ENCODE results near the gene TARDBP.

TARDBP gene

GRCh38 chr1:11051781-11052511 lies 39.5 kb downstream of the TARDBP start:
- Histone ChIP-seq H3K9me3 (ENCODE audit: control insufficient read depth, insufficient read depth, low read length) (no peaks in the 10 kb centered on the region), H3K4me2 (ENCODE audit: low read length) (peak overlapping the region; percentile 6; the same call in 1 of the 2 replicates), H3K27me3 (ENCODE audit: control insufficient read depth, low read length) (no peaks in the 10 kb centered on the region), H3K79me2 (ENCODE audit: control insufficient read depth, low read length) (no peaks in the 10 kb centered on the region; the same call in 1 of the 2 replicates), H3K4me1 (ENCODE audit: control insufficient read depth, low read length) (peaks cover 8% of the 10 kb centered on the region), H4K20me1 (ENCODE audit: control insufficient read depth, insufficient read depth, low read depth, low read length) (0 out of 2 replicates have a peak, but pooled peaks cover 3% of the 10 kb centered on the region), H3K27ac (ENCODE audit: low read depth, low read length) (no peak overlapping the region), H3F3A (ENCODE audit: control insufficient read depth, insufficient read depth) (peaks cover 5% of the 10 kb centered on the region; the same call in 1 of the 2 replicates), H3K4me3 (ENCODE audit: low read length) (no peak overlapping the region), H3K36me3 (ENCODE audit: control insufficient read depth, low read length) (peaks cover 20% of the 10 kb centered on the region), H3K9me2 (replicated peaks; ENCODE audit: control insufficient read depth, low read length) (no peaks in the 10 kb centered on the region)
- TF ChIP-seq, protein P1, sequence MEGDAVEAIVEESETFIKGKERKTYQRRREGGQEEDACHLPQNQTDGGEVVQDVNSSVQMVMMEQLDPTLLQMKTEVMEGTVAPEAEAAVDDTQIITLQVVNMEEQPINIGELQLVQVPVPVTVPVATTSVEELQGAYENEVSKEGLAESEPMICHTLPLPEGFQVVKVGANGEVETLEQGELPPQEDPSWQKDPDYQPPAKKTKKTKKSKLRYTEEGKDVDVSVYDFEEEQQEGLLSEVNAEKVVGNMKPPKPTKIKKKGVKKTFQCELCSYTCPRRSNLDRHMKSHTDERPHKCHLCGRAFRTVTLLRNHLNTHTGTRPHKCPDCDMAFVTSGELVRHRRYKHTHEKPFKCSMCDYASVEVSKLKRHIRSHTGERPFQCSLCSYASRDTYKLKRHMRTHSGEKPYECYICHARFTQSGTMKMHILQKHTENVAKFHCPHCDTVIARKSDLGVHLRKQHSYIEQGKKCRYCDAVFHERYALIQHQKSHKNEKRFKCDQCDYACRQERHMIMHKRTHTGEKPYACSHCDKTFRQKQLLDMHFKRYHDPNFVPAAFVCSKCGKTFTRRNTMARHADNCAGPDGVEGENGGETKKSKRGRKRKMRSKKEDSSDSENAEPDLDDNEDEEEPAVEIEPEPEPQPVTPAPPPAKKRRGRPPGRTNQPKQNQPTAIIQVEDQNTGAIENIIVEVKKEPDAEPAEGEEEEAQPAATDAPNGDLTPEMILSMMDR (IDR thresholded peaks at IDR 0.05; ENCODE audit: low read depth, low read length, poor library complexity, severe bottlenecking) = no peak
- TF ChIP-seq EZH2phosphoT487 (IDR thresholded peaks at IDR 0.05; ENCODE audit: borderline replicate concordance, low read length) = no peak

GRCh38 chr1:11052839-11053757 lies 40.6 kb downstream of the TARDBP start:
- H3K79me2 ChIP-seq (ENCODE audit: control insufficient read depth, low read length) = peaks cover 8% of the 10 kb centered on the region
- no peak for TF ChIP-seq EZH2phosphoT487 (IDR thresholded peaks at IDR 0.05; ENCODE audit: borderline replicate concordance, low read length)
- TF ChIP-seq, protein P1 (IDR thresholded peaks at IDR 0.05; ENCODE audit: low read depth, low read length, poor library complexity, severe bottlenecking) = no peak
- peaks cover 11% of the 10 kb centered on the region for H3K4me1 ChIP-seq (ENCODE audit: control insufficient read depth, low read length)
- no peak overlapping the region for H3K4me2 ChIP-seq (ENCODE audit: low read length)
- no peak overlapping the region for H3K27ac ChIP-seq (ENCODE audit: low read depth, low read length)
- H3K36me3 ChIP-seq (ENCODE audit: control insufficient read depth, low read length) = peaks cover 32% of the 10 kb centered on the region
- H3K27me3 ChIP-seq (ENCODE audit: control insufficient read depth, low read length) = no peaks in the 10 kb centered on the region
- no peaks in the 10 kb centered on the region for H3K9me2 ChIP-seq (replicated peaks; ENCODE audit: control insufficient read depth, low read length)
- no peak overlapping the region for H3K4me3 ChIP-seq (ENCODE audit: low read length)
- 0 out of 2 replicates have a peak, but pooled peaks cover 3% of the 10 kb centered on the region for H4K20me1 ChIP-seq (ENCODE audit: control insufficient read depth, insufficient read depth, low read depth, low read length)
- peaks cover 8% of the 10 kb centered on the region; the same call in 1 of the 2 replicates for H3F3A ChIP-seq (ENCODE audit: control insufficient read depth, insufficient read depth)
- no peaks in the 10 kb centered on the region for H3K9me3 ChIP-seq (ENCODE audit: control insufficient read depth, insufficient read depth, low read length)

DNA sequence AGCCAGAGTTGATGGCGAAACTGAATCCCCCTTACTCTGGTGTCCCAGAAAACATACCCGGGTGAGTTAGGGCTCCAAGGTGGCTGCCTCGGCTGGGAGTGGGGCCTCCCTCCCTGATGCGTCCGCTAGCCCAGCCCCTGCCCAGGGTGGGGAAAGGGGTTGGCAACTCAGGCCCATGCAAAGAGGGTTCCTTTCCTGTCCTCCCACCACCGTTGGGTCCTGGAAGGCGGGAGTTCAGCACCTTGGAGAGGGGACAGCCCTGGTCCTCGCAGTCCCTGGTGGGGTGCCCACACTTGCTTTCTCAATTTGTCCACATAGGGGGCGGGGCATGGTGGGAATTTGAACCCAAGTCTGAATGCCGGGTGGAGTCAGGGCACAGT lies 41.3 kb downstream of the TARDBP start:
- Histone ChIP-seq H3K4me2 (ENCODE audit: low read length) (no peak overlapping the region), H3K9me3 (ENCODE audit: control insufficient read depth, insufficient read depth, low read length) (no peaks in the 10 kb centered on the region), H3K4me1 (ENCODE audit: control insufficient read depth, low read length) (peaks cover 18% of the 10 kb centered on the region), H3F3A (ENCODE audit: control insufficient read depth, insufficient read depth) (peaks cover 8% of the 10 kb centered on the region; the same call in 1 of the 2 replicates), H4K20me1 (ENCODE audit: control insufficient read depth, insufficient read depth, low read depth, low read length) (0 out of 2 replicates have a peak, but pooled peaks cover 3% of the 10 kb centered on the region), H3K36me3 (ENCODE audit: control insufficient read depth, low read length) (peaks cover 37% of the 10 kb centered on the region), H3K27me3 (ENCODE audit: control insufficient read depth, low read length) (no peaks in the 10 kb centered on the region), H3K79me2 (ENCODE audit: control insufficient read depth, low read length) (peaks cover 14% of the 10 kb centered on the region), H3K27ac (ENCODE audit: low read depth, low read length) (no peak overlapping the region), H3K4me3 (ENCODE audit: low read length) (no peak overlapping the region), H3K9me2 (replicated peaks; ENCODE audit: control insufficient read depth, low read length) (no peaks in the 10 kb centered on the region)
- TF ChIP-seq, protein P1 (IDR thresholded peaks at IDR 0.05; ENCODE audit: low read depth, low read length, poor library complexity, severe bottlenecking) = no peak
- TF ChIP-seq EZH2phosphoT487 (IDR thresholded peaks at IDR 0.05; ENCODE audit: borderline replicate concordance, low read length) = no peak

Measured in DOHH2 (cell line).